ENCODE data around the gene TRAPPC1. TPM values are rescaled to one million over a fixed set of nuclear protein-coding genes. Genes with fewer than 3 reads are reported as not detected.

TRAPPC1 gene
- total and polyA plus RNA-seq, 2 of the 8 experiments (the other 6 are each of a cell fraction or from before 2014, with no cell fraction given): 114 to 170 TPM

DNA sequence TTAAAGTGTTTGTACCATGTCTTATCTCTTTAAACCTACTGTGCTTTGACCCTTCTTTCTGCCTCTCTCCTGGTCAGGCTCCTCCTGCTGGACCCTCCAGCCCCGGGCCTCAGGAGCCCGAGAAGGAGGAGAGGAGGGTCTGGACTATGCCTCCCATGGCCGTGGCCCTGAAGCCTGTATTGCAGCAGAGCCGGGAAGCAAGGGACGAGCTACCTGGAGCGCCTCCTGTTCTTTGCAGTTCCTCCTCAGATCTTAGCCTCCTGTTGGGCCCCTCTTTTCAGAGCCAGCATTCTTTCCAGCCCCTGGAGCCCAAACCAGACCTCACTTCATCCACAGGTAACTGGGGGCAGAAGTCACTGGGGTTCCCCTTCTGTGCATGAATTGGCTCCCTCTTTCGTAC is 13.9 kb upstream of the TRAPPC1 start:
- H3K9me3 ChIP-seq (ENCODE audit: insufficient read depth in 2 of 2, low read depth in 1 of 2, low read length in 1 of 2): no peaks in the 10 kb centered on the region
- H3K4me1 ChIP-seq (replicated peaks in 1 of 4; ENCODE audit: control insufficient read depth in 3 of 4, insufficient read depth in 4 of 4, low read length in 3 of 4): no peaks in the 10 kb centered on the region
- no peak for FAIRE-seq
- H2AFZ ChIP-seq (ENCODE audit: low read length): no peak overlapping the region
- H2BK120ac ChIP-seq (replicated peaks; ENCODE audit: low read depth, low read length): no peak overlapping the region
- no peaks in the 10 kb centered on the region for H3K79me1 ChIP-seq (ENCODE audit: low read depth, low read length)
- H3K56ac ChIP-seq (replicated peaks; ENCODE audit: insufficient read length, low read depth, low read length): no peak overlapping the region
- no peak overlapping the region for H3K4ac ChIP-seq (replicated peaks; ENCODE audit: insufficient read length, low read depth, low read length)
- no peak overlapping the region for H3K14ac ChIP-seq (ENCODE audit: insufficient read length)
- H3K23me2 ChIP-seq (ENCODE audit: low read depth, low read length): no peaks in the 10 kb centered on the region
- ChIA-PET POLR2A (ENCODE audit: partially characterized antibody) (interaction anchor here (2.7 kb wide), 1 partner anchor 13 kb away, joined by 11 read pairs; the partner anchor contains the start of genes CNTROB and TRAPPC1), CTCF (ENCODE audit: partially characterized antibody) (interaction anchor here (1.2 to 1.5 kb wide), 3 partner anchors 13 to 202 kb away, joined by 4 to 8 read pairs (median 5); partner anchors contain the start of gene CNTROB)
- H4K91ac ChIP-seq (replicated peaks; ENCODE audit: insufficient read length, low read length): no peak overlapping the region
- H3K4me3 ChIP-seq (ENCODE audit: extremely low read depth in 1 of 4, insufficient read depth in 2 of 4, low read depth in 3 of 4, low read length in 4 of 4): no peak overlapping the region
- no peak for TF ChIP-seq RXRA (IDR thresholded peaks at IDR 0.05; ENCODE audit: insufficient read depth, low read depth, low read length)
- no peak for TF ChIP-seq MAFK (IDR thresholded peaks at IDR 0.05; ENCODE audit: low read depth, low read length)
- TF ChIP-seq RAD21 (IDR thresholded peaks at IDR 0.05 in 1 of 2, conservative IDR thresholded peaks at IDR 0.05 in 1 of 2; ENCODE audit: low read depth in 2 of 2, low read length in 2 of 2): no peak
- no peak for TF ChIP-seq NANOG (IDR thresholded peaks at IDR 0.05; ENCODE audit: insufficient read depth, low read depth, low read length, poor library complexity, severe bottlenecking)
- no peak for TF ChIP-seq BRCA1 (IDR thresholded peaks at IDR 0.05; ENCODE audit: low read depth, low read length)
- TF ChIP-seq TAF1 (IDR thresholded peaks at IDR 0.05; ENCODE audit: low read depth, low read length): no peak
- no peak for TF ChIP-seq TCF12 (IDR thresholded peaks at IDR 0.05; ENCODE audit: low read depth, low read length)
- TF ChIP-seq JUND (IDR thresholded peaks at IDR 0.05; ENCODE audit: low read length): no peak
- no peak overlapping the region for H4K8ac ChIP-seq (ENCODE audit: extremely low read depth, insufficient read depth, low read length)
- H2BK20ac ChIP-seq (ENCODE audit: low read length): no peak overlapping the region
- H2BK15ac ChIP-seq (ENCODE audit: low read length): no peak overlapping the region
- 84% methylated on average over 6 of the region's 7 CpGs; no CpG with 5 or more reads in 1 of the 2 experiments for WGBS, 2 experiments (ENCODE audit: extremely low coverage in 1 of 2, insufficient coverage in 1 of 2, insufficient read length in 1 of 2, insufficient replicate concordance in 2 of 2, low coverage in 1 of 2, low lambda C conversion rate in 2 of 2, missing lambda C conversion rate in 1 of 2)
- H3K36me3 ChIP-seq (ENCODE audit: control insufficient read depth in 2 of 4, insufficient read depth in 4 of 4, low read length in 3 of 4): peaks cover 8 to 43% (median 35%) of the 10 kb centered on the region in 4 experiments
- no peak overlapping the region for H3K9ac ChIP-seq (replicated peaks in 1 of 4; ENCODE audit: extremely low read depth in 1 of 4, low read depth in 3 of 4, low read length in 3 of 4)
- no peak overlapping the region for H3K27ac ChIP-seq (ENCODE audit: low read depth, low read length)
- no peak for DNase-seq (ENCODE audit: low read depth in 1 of 2, low spot score in 2 of 2)
- no peak overlapping the region for H3K4me2 ChIP-seq (ENCODE audit: insufficient read depth in 1 of 2, low read depth in 2 of 2, low read length in 2 of 2)
- H3K79me2 ChIP-seq (ENCODE audit: control insufficient read depth in 1 of 2, insufficient read depth in 2 of 2, low read length in 2 of 2): no peaks in the 10 kb centered on the region
- H4K20me1 ChIP-seq (replicated peaks in 1 of 2; ENCODE audit: control insufficient read depth in 1 of 2, insufficient read depth in 2 of 2, low read length in 2 of 2): peaks cover 2 to 4% of the 10 kb centered on the region in 2 experiments
- H2AK5ac ChIP-seq (ENCODE audit: low read depth, low read length): no peak overlapping the region
- H3K18ac ChIP-seq (ENCODE audit: extremely low read depth, low read length): no peak overlapping the region
- H2BK5ac ChIP-seq (ENCODE audit: low read depth, low read length): no peak overlapping the region
- no peaks in the 10 kb centered on the region for H3K27me3 ChIP-seq (replicated peaks in 1 of 4; ENCODE audit: control insufficient read depth in 3 of 4, extremely low read depth in 1 of 4, insufficient read depth in 3 of 4, low read length in 3 of 4)
- no peak overlapping the region for H4K5ac ChIP-seq (ENCODE audit: insufficient read length, low read depth, low read length)
- H2BK12ac ChIP-seq (ENCODE audit: low read depth, low read length): no peak overlapping the region
- H3K23ac ChIP-seq (ENCODE audit: insufficient read length): no peak overlapping the region
